Activated T-helper 1 cell treated with Interleukin-2 at 50 U/mL for 16 hours (primary cell): ENCODE results near the gene NDNF.

Experiments
- DNase-seq: peaks from one replicate; pipeline ENCODE4 v3.0.0-alpha.2; 2020; ENCODE audit warnings: low read depth

Gene NDNF, protein sequence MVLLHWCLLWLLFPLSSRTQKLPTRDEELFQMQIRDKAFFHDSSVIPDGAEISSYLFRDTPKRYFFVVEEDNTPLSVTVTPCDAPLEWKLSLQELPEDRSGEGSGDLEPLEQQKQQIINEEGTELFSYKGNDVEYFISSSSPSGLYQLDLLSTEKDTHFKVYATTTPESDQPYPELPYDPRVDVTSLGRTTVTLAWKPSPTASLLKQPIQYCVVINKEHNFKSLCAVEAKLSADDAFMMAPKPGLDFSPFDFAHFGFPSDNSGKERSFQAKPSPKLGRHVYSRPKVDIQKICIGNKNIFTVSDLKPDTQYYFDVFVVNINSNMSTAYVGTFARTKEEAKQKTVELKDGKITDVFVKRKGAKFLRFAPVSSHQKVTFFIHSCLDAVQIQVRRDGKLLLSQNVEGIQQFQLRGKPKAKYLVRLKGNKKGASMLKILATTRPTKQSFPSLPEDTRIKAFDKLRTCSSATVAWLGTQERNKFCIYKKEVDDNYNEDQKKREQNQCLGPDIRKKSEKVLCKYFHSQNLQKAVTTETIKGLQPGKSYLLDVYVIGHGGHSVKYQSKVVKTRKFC

DNA sequence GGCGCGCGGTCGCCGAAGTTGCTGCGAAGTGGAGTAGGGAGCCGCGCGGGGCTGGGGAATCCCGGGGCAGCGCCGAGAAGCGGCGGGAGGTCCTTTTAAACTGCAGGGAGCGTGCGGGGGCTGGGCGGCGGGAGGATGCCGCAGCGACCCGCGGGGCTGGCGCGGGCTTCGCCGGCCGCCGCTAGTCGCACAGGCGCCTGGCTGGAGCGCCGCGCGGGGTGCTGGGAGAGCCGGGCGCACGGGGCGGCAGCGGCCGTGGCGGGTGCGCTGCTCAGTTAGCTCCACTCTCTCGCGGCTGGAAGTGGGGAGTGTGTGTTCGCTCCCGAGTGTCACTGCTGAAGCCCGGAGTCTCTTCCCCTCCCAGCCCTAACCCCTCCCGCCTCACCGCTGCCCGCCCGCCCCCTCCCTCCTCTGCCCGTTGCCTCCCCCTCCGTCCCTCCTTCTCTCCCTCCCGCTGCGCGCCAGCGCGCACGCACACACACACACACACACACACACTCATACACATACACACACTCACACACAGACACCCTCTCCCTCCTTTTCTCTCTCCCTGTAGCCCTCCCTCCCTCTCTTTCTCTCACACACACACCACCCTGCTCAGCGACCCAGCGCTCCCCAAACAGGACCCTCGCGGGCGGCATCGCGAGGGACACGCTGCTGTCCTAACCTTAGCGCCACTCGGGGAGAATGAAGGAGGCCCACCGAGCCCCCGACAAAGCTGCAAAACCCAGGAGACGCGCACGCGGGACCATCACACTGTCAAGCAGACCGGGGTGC, at the start of gene NDNF:
Gene NDNF (minus strand): TSS at position 312 of the 780 bp plus-strand sequence. CDS start 26,698 bp downstream, outside the sequence.
- no peak for DNase-seq

DNA sequence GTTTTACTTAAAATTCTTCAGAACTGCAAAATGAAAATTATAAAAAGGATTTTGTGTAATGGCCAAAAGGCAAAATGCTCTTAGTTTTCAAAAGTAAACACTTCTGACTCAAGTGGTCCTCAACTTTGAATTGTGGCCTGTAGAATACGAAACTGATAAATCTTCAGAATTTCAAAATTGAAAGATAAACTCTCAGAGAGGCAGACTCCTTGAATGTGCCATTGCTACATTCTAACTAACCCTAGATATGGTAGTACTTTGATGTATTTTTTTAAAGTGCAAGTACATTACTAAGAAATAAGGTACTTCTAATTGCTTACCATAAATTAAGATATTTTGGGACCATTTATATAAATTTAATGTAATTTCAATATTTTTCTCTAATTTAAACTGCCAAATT, 47.4 kb upstream of the NDNF start:
- no peak for DNase-seq

DNA sequence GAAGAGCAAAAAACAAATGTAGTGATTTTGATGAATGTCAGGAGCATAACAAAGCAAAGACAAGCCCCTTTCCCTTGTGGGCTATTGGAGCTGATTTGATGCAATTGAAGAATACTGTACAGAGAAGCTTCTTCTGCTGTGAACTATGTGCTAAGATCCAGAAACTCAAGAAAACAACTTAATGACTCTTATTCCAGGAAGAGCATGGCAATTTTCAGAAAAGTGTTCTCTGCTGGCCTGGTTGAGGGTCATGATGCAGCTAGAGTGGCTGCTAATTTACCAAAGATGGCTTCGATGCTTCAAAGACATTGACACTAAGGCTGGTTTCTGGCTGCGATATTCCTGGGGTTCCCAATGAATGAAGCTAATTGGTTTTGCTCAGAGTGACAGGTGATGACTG, 46.0 kb upstream of the NDNF start:
- DNase-seq, result no peak

DNA sequence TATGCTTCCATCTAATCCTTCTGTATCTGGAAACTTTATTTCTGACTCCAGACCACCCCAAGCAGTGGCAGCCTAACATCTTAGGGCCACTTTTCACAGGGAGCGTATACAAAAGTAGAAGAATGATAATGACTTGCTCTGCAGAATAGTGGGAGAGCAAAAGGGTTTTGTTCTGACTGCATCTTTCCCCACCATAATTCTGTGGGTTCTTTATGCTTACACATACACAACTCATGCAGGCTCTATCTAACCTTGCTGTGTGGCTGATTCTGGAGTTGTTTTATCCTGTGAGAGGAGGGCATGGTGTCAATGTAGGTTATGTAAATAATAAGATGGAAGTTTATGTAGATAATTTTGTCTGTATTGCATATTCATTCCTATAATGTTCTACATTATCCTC, 42.4 kb upstream of the NDNF start:
- no peak for DNase-seq

DNA sequence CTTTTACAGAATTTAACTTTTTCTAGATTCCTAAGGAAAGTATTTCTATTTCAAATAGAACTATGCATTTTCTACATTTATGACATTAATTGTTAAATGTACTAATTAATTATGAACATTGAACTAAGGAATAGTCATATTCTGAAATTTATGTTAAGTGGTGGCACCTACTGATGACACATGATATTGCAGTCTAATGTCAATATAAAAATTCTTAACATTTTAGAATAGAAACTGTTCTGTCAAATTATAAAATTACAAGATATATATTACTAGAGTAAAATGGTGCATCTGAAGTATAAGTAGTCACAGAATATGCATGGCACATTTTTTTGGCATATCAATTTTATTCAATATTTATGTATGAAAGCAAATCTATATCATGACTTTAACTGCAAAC, 40.2 kb upstream of the NDNF start:
- DNase-seq, result no peak

DNA sequence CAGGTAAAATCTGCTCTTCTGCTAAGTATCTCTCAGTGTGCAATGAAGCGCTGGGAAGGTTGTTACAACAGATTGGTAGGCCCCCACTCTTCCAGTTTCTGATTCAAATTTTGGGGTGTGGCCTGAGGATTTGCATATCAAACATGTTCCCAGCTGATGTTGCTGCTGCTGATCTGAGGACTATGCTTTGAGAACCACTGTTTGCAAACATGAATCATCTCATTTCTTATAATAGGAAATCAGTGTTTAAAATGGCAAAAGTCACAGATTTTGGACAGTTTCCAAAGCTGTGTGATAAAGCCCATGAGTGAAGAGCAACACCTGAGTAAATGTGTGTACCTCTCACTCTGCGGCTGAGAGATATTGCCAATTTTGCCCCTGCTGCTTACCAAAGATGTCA, 36.2 kb upstream of the NDNF start:
- DNase-seq, result no peak

DNA sequence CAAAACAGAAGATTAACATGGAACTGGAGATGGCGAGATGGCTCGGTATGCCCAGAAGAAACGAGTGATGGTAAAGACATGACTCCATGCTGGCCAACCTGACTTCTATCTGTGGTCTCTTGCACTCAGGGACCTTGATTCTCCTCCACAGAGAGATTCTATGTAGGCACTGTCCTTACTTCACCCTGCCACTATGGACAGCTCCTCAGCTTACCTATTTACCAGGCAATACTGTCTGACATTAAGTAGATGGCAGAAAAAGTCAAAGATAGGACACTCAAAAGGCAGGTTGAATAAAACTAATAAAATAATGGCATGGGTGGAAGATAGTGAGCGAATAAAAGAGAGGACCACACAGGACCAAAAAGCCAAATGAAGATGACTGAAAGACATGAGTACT, 35.2 kb upstream of the NDNF start:
- no peak for DNase-seq

DNA sequence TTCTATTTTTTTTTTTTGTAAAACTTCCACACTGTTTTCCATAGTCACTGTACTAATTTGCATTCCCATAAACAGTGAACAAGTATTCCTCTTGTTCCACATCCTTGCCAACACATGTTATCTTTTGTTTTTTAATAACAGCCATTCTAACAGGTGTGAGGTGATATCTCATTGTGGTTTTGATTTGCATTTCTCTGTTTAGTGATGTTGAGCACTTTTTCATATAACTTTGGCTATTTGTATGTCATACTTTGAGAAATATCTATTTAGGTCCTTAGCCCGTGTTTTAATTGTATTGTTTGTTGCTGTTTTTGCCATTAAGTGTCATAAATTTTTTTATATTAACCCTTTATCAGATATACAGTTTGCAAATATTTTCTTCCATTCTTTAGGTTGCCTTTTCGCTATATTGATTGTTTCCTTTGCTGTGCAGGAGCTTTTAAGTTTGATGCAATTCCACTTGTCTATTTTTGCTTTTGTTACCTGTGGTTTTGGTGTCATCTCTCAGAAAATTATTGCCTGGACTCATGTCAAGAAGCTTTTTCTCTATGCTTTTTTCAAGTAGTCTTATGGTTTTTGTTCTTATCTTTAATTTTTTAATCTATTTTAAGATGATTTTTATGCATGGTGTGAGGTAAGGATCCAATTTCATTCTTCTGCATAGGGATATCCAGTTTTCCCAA, 27.9 kb upstream of the NDNF start:
- no peak for DNase-seq

DNA sequence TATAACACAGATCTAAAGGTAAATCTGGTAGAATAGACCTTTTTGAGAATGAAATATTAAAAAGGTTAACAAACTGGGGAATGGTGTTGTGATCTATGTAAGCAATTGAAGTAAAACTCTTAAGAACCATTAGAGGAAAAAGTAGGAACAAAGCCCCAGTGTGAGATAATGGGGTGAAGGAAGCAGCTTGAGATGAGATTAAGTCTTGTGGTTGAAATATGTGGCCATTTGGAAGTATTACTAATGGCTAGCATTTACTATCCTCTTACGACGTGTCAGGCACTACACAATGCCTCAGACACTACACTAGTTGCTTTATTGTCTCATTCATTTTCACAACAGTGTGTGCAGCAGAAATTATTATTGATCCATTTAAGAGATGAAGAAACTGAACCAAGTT, 25.9 kb upstream of the NDNF start:
- no peak for DNase-seq

DNA sequence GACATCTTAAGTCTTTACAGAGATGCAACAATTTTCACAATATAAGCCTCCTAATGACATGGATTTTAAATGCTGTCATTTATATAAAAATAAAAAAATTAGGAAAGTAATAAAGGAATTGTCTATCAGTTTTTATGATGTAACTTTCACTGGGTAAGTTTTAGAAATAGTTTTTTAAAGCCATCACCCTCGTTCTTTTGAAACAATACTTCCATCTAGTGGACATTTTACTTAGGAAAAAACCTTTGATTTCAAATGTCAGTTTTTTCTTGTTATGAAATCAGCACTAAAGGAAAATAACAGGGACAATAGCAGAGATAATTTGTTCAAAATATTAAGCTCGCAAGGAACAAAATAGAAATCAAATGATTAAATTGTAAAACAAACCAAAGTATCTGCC, 24.3 kb upstream of the NDNF start:
- no peak for DNase-seq

DNA sequence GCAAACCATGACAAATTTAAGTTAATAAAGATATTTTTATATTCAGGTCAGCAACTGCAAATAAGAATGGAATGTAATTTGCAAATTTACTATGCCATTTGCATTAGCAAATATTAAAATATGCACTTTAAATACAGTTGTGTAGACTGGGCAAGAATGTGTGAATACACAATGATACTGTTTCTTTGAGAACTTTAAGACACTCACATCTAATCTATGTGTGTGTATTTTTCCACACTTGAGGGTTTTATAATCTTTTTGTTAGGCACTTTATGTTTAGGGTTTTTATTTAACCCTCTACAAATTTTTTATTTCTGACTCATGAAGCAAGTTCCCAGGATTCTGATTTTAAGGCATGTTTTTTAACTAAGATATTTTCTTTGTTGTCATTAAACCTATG, 23.9 kb upstream of the NDNF start:
- DNase-seq, result no peak

DNA sequence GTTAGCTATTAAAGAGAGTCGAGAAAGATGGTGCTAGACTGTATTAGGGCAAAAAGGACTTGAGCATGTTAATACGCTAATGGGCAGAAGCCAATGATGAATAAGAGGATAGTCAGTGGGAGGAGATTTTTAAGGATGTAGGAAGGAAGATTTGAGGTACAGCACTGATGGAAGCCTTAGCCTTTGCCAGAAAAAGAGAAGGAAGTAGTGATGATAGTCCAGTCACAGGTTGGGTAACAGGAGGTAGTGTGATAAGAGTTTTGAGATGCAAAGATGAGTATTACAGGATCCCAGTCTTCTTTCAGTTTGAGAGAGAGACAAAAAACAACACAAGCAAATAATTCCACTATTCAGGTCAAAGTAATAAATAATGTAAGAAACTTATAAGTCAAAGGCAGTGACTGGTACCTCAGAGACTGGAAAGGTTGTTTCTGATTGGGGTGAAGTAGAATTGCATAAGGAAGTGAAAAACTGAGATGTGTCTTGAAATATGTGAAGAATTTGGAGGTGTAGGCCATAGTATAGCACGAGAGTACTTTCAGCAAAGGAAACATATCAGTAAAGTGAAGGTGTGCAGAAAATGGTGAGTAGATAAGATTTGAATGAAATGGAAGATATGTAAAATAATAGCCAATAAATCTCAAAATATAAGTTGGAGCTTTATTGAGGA, 22.1 kb upstream of the NDNF start:
- DNase-seq, result no peak

DNA sequence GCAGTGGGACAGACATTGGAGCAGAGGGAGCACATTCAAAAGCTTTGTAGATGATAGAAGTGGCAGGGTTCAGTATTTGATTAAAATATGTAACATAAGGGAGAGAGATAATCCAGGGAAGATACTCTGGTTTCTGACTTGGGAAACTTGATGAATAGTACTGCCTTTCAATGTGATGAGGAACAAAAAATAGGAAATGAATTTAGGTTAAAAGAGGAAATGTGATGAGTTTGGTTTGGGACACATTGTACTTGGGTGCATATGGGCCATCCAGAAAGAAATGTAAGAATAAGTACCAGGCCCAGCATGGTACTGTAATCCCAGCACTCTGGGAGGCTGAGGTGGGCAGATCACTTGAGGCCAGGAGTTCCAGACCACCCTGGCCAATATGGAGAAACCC, 20.9 kb upstream of the NDNF start:
- DNase-seq, result no peak

DNA sequence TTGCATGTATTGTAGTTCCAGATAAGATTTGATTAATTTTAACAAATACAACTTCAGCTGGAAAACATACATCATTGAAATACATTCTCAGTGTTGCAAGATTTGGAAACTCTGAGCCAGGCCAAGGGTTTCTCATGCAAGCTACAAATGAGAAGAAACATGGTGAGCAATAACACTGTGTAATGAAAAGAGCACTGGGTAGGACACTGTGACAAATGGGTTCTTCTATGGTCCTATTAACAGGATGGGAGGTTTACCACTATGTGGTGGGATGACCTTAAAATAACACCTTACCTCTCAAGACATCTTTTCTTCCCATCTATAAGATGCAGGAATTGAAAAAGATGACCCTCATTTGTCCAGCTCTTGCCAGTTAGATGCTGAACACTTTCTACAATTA, 19.6 kb upstream of the NDNF start:
- DNase-seq, result no peak

DNA sequence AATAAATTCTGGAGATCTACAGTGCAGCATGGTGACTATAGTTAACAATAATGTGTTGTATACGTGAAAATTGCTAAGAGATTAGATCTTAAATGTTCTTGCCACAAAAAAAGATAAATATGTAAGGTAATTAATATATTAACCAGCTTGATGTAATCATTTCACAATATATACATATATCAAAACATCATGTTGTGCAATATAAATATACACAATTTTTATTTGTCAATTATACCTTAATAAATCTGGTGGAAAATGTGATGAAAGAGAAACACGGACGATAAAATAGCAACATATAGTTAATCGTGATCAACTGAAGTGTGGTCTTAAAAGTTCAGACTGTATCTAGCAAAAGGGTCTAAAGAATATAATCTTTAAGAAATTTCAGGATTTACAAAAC, 16.5 kb upstream of the NDNF start:
- no peak for DNase-seq

DNA sequence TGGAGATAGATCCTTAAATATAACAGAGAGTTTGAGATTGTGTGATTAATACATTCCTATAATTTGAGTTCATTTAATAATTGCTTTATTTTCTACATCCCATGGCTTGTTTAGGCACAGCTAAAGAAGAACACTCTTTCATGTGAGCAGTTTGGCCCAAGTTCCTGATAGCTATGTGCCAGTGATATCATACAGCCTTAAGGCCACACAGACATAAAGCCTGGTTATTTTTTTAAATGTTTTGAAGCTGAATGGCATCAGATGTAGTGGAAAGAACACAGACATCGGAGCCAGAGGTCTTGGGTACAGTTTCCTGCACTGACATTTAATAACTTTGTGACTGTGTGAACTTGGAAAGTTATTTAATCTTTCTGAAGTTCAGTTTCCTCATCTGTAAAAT, 7.0 kb upstream of the NDNF start:
- DNase-seq, result no peak

DNA sequence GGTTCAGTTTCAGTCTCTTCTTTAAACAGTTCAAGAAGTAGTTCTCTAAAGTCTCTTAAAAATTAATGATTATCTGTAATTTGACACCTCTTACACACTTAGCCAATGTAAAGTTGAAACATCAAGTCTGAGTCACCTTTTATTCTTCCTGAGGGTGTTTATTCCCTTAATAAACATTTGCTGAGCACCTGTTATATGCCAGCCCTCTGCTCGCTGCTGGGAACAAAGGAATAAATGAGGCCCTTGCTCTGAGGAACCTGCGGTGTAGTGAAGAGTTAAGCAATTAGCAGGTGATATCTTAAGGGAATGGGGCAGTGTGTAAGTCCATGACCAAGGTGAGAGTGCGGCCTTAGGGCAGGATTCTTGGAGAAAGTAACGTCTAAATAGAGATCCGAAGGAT, 5.2 kb upstream of the NDNF start:
- no peak for DNase-seq

DNA sequence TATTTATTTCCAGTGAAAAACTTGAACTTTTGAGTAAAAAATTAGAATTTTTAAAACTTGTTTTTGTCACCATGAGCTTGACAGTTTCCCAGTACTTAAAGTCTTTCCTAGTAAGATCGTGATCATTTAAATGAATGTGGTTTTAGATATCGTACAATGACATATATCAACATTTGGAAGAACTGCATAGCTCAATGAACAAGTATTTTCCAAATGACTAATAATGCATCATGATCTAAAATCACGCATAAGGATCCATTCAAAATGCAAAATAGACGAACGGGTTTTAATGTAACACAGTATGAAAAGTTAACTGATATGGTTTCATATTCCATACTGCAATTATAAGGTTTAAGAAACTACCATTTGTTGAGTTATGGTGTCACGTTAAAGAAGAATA, 4.1 kb upstream of the NDNF start:
- no peak for DNase-seq

DNA sequence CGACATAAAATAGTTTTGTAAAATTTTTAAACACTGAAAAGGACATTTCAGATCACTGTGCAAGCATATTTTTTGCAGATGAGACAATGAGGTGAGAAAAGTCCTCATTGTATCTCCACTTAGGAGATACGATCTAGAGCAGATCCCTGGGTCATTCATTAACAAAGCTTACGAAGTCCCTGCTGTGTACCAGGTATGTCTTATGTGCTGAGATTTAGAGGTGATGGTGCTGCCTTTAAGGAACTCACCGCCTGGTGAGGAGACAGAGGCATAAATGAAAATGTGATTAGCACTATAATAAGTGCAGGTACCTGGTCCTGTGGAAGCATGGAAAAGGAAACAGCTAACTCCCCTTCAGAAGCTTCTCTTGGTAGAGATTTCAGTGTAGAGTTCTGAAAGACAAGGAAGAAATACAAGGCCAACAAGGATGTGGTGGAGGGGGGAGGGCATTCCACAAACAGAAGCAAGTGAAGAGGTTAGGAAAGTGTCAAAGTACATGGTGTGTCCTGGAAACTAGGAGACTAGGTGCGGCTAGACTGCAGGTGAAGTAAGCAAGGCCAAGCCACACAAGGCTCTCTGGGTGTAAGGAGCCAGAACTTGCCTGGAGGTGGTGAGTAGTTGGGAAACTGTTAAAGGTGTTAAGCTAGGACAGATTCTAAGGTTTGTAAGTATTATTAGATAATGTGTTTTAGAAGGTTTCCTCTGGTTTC, 1.5 kb upstream of the NDNF start:
- no peak for DNase-seq

DNA sequence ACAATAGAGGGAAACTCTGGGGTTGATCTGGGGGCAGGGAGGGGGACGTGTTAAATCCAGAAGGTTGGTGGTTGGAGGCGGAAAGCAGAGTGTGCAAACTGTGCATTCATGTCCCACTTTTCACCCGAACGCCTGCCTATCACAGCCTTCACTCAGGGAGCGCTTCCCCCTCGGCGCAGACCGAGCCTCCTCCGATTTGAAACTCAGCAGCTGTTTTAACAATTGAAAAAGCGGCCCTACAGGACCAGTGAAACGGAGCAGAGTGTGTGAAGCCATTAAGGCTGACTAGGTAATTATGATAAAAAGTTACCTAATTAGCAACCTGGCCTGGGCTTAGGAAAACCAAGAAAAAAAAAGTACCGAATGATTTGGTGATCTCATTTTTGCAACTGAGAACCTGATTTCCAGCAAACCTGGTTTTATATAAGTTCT, 685 bp upstream of the NDNF start:
- no peak for DNase-seq

DNA sequence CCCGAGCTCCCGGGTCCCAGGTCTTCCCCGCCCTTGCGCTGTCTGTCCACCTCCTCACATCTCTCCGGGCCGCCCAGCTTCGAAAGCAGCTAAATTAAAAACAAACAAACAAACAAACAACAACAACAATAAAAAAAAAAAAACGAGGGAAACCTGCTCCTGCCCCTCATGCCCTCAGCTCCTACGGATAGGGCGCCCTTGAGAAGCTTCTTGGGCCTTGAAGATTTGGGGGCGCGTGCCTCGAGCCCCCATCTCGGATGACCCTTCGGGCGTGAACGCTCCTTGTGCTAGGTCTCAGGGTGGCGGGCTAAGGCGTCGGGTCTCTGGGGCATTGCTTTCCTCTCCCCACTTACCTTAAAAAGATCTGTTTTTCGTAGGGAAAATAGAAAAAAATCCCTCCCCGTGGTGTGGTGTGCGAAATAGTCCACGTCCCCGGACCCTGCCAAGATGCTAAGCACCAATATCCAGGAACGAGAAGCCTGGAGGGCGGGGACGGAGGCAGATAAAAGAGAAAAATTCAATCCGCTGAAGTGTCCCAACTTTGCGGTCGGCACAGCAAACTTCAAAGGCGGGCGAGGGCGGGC, 603 bp downstream of the NDNF start:
- DNase-seq, result no peak
